Measurements from ENCODE around the gene ABITRAM.
A peak's percentile ranks its signal among the peaks of the same experiment; 100 is the strongest.
"Not testable (repeated sequence)": the region's sequence is repeated elsewhere in the genome, so short reads cannot be mapped to it uniquely, and the experiment has no call there.

ABITRAM gene

GRCh38 chr9:108934323-108934893 is at the start of gene ABITRAM:
ABITRAM (plus strand) TSS chr9:108934400; CDS start chr9:108934487, 87 bp downstream.
- FAIRE-seq (peak; percentile 81), DNase-seq (ENCODE audit: insufficient read length, low spot score) (peak; percentile 83)

DNA sequence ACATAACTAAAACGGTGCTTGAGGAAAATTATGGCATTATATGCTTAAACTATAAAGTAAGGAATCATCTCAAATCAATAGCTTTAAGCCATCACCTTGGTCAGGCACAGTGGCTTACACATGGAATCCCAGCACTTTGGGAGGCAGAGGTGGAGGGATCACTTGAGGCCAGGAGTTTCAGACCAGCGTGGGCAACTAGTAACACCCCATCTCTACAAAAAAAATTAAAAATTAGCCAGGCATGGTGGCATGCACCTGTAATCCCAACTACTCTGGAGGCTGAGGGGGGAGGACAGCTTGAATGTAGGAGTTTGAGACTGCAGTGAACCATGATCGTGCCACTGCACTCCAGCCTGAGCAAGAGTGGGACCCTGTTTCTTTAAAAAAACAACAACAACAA is 49.5 kb upstream of the ABITRAM start:
- no peak for FAIRE-seq

GRCh38 chr9:108885643-108886348 is 48.4 kb upstream of the ABITRAM start:
- FAIRE-seq, result no peak
- DNase-seq (ENCODE audit: insufficient read length, low spot score), result peak; percentile 63

More for the DNA sequence above, 49.5 kb upstream of the ABITRAM start:
- no peak for DNase-seq (ENCODE audit: insufficient read length, low spot score)

GRCh38 chr9:108886594-108887271 is 47.5 kb upstream of the ABITRAM start:
- DNase-seq (ENCODE audit: insufficient read length, low spot score); FAIRE-seq: not testable (repeated sequence)

DNA sequence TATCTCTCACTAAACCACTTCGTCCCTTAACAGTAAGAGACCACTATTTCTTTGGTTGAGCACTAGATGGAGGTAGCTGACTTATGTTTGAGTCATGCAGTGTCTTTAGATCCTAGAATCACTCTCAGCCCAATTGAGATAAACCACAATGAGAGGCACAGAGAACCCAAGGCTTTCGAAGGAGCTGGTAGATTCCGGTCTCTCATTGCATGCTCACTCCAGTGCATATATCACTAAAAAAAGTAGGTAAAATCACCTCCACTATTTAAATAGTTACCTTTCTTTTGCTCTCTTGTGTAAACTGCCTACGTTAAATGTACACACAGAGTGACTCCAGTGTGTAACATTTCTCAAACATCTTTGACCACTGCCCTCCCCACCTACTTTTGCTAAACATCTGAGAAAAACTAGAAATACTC is 44.5 kb upstream of the ABITRAM start:
- DNase-seq (ENCODE audit: insufficient read length, low spot score) (peak; percentile 22), FAIRE-seq (no peak)

GRCh38 chr9:108894225-108894997 is 39.8 kb upstream of the ABITRAM start:
- no peak for DNase-seq (ENCODE audit: insufficient read length, low spot score)
- FAIRE-seq, result no peak

GRCh38 chr9:108897324-108898096 is 36.7 kb upstream of the ABITRAM start:
- no peak for FAIRE-seq
- DNase-seq (ENCODE audit: insufficient read length, low spot score), result no peak

- not testable (repeated sequence) for FAIRE-seq; DNase-seq (ENCODE audit: insufficient read length, low spot score)
Observed at GRCh38 chr9:108899023-108899695, 35.0 kb upstream of the ABITRAM start.

DNA sequence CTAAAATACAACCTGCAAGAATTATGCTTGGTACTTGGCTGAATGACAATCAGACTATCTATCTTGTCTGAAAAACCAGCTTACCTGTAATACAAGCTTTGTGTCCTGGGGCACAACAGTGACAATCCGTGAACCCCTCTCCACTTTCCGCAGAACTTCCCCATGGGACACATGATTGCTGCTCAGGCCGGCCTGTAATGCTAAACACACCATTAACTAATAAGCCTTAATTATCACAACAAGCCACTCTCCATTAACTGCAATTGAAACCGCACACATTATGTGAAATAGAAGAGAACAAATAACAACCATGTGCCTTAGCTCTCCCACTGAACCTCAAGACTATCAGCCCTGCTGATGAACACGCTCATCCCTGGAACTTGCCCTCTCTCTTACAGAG is 34.0 kb upstream of the ABITRAM start:
- FAIRE-seq (no peak), DNase-seq (ENCODE audit: insufficient read length, low spot score) (no peak)

DNA sequence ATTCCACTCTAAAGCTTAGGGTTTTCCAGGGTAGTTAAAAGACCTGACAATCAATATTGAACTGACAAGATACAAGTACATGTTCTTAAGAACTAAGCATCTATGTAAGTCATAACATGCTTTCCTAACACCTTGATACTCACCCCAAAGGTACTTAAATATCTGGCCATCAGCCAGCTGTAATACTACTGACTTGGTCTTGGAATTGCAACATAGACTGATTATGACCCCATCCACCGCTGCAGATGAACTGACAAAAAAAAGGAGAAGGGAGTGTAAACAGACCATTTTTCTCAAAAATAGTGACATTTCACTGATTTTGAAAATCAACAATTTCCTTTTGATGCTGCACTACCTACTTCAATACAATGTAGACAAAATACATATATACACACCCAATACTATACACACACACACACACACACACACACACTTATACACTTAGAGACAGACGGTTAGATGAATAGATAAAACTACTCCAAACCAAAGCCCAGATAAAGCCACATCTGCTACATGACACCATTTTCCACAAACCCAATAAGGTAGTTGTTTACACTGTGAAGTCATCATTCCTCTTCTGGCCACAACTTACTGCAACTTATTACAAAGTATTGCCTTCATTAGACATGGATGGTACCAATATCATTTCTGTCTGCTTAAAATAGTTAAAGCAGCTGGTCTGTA is 30.6 kb upstream of the ABITRAM start:
- DNase-seq (ENCODE audit: insufficient read length, low spot score) (no peak), FAIRE-seq (no peak)

DNA sequence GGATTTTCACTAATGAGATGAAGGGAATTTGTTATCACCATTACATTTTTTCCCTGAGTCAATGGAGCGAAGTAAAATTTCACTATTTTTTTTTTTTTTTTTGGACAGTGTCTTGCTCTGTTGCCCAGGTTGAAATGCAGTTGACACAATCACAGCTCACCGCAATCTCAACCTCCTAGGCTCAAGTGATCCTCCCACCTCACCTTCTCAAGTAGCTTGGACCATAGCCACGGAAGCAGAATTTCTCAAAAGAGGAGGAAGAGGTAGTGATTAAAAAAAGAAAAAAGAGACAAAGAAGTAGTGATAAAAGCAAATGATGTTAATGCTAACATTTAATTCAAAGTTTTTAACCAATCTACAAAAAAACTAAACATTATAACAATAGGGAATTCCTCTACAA is 30.0 kb upstream of the ABITRAM start:
- FAIRE-seq (no peak), DNase-seq (ENCODE audit: insufficient read length, low spot score) (no peak)

GRCh38 chr9:108905494-108905893 is 28.7 kb upstream of the ABITRAM start:
- DNase-seq (ENCODE audit: insufficient read length, low spot score), result no peak
- no peak for FAIRE-seq

DNA sequence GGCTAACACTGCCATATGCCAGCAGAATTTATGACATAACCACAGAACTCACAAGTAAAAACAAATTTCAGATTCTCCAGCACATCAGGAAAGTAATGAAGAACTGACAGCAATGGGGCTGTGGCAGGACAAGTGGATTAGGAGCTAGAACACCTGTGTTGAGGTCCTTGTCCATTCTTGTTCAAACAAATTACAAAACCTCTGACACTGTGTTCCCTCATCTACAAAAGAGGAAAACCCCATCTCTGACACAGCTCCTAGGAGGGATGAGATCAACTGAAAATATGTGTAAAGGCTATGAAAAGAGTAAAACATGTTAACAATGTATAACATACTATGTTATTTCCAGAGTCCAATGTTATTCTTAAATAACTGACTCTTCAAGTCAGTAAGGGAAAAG is 23.8 kb upstream of the ABITRAM start:
- no peak for FAIRE-seq
- no peak for DNase-seq (ENCODE audit: insufficient read length, low spot score)

GRCh38 chr9:108910914-108911313 is 23.3 kb upstream of the ABITRAM start:
- FAIRE-seq, result no peak

GRCh38 chr9:108911820-108912219 is 22.4 kb upstream of the ABITRAM start:
- DNase-seq (ENCODE audit: insufficient read length, low spot score) (no peak), FAIRE-seq (no peak)

More at GRCh38 chr9:108910914-108911313, 23.3 kb upstream of the ABITRAM start:
- no peak for DNase-seq (ENCODE audit: insufficient read length, low spot score)

GRCh38 chr9:108913391-108913790 is 20.8 kb upstream of the ABITRAM start:
- FAIRE-seq (no peak), DNase-seq (ENCODE audit: insufficient read length, low spot score) (no peak)

GRCh38 chr9:108919517-108919916 is 14.7 kb upstream of the ABITRAM start:
- DNase-seq (ENCODE audit: insufficient read length, low spot score) (no peak), FAIRE-seq (no peak)

- DNase-seq (ENCODE audit: insufficient read length, low spot score); FAIRE-seq: not testable (repeated sequence)
Observed at GRCh38 chr9:108920401-108920800, 13.8 kb upstream of the ABITRAM start.

- no peak for FAIRE-seq
- DNase-seq (ENCODE audit: insufficient read length, low spot score), result no peak
Observed at GRCh38 chr9:108921200-108921599, 13.0 kb upstream of the ABITRAM start.
